NCI-H2171 (cell line): ENCODE measurements around the gene RPS6KA1.
"Not testable (repeated sequence)": the region's sequence is repeated elsewhere in the genome, so short reads cannot be mapped to it uniquely, and the experiment has no call there.

Experiments
- DNase-seq: peaks from one replicate; lab custom pipeline; 2025; lab: John Stamatoyannopoulos, UW

Gene RPS6KA1

DNA sequence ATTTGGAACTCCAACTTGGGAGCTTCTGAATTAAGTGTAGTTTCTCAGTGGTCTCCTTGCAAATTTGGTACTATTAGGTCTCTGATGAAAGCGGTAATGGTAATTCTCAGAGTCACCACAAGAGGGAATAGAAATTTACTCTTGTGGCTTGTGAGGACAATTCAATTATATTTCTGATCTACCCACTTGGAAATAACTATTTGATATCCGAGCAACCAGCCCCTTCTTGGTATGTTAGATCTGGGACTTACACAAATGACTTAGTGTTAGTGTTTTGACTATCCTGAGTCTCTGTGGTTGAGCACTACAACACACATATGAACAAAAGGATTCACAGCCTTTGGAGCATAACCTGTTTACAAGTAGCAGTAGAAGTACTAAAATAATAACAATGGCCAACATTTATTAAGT lies 68.1 kb downstream of the RPS6KA1 start:
- peak; percentile 8 for DNase-seq

DNA sequence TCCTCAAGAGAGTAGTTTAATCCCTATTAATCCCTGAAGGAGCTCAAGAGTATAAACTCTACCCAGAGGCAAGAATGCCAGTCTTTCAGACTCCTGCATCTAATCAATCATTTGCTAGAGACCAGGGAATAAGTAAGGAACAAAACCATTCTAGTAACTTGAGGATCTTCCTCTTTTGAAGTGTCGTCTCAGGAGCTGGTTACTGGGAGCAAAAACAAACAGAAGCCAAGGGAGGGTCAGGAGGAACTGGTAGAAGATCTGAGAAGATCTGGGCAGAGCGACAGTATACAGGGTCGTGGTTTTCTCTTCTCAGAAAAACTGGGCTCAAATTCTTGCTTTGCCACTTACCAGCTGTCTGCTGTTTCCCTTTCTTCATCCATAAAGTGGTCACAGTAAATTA lies 69.3 kb downstream of the RPS6KA1 start:
- no peak for DNase-seq

DNA sequence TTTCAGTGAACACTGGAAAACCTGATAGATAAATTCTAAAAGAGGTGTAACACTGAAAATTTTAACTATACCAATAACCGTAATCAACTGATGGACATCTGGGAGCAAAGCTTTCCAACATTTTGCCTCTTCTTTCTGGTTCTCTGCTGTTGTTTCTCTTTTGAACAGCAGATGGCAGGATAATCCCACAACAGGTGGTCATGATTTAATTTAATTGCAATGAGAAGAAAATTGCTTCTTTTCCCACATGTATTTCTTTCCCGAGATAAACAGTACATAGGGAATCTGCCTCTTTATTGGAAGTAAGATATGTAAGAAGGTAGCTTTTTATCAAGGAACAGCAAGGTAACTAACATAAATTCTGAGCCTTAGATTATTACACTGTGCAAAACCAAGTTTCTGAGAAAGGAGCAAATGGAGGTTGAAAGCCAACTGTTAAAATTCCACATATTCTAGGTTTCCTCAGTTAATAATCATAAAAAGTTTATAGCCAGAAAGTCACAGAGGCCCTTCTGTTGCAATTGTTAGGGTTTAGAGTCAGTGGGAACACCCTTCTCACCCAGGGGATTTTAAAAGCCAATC lies 72.9 kb downstream of the RPS6KA1 start:
- DNase-seq: peak; percentile 37

DNA sequence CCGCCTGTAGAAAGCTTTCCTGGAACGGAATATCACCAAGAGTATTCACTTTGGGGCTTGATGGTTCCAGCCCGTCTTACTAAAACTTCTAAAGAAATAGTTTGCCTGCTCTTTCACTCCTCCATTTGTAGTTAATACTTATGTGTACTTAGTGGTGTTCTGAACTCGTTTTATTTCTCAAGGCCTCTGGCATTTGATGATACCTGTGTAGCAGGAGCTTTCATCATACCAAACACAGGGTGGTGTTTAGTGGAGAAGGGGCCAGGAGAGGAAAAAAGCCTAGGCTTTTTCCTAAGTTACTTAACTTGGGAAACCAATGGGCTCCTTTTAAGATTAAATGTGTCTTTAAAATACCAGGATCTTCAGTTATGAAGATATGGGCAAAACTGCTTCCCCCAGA lies 74.3 kb downstream of the RPS6KA1 start:
- DNase-seq: no peak

DNA sequence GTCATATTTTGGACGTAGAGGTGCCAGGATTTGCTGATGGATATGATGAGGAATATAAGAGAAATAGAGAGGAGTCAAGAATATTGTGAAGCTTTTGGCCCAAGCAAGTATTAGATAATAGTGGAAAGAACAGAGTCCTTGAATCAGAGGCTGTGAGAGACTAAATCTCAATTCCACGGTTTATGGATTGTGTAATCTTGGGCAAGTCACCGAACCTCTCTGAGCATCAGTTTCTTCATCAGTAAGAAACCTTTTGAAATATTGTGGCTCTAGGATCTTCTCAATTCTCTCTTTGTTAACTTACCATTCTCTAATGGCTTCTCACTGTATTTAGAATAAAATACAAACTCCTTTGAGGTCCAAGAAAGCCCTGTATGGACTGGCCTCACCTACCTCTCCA lies 77.6 kb downstream of the RPS6KA1 start:
- DNase-seq: no peak

DNA sequence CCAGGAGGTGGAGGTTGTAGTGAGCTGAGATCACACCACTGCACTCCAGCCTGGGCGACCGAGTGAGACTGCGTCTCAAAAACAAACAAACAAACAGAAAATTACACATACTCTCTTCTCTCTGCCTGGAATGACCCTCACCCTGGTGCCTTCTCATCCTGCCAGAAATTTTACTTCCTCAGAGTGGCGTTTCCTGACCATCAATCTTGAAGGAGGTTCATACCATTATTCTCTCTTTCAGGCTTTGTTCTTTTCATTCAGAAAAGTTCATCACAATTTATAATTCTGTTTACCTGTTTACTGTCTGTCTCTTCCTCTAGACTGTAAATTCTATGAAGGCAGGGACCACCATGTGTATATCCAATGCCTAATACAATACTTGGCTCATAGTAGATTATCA lies 79.3 kb downstream of the RPS6KA1 start:
- no peak for DNase-seq

DNA sequence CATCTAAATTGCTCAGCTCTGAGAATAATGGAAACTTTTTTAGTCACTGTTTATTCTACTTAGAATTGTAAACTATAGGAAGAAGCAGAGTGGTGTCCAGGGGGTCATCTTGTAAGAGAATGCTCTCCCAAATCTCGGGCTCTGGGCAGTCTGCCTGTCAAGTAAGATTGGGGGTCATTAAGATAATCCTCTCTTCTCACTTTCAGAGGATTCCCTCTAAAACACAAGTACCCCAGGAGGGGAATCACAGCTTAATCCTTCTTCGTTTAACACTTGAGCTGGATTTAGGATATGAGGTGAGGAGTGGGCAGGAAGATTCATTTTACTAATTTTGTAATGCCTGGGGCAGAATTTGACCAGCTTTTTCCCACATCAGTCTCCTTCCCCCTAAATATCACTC lies 81.2 kb downstream of the RPS6KA1 start:
- no peak for DNase-seq

DNA sequence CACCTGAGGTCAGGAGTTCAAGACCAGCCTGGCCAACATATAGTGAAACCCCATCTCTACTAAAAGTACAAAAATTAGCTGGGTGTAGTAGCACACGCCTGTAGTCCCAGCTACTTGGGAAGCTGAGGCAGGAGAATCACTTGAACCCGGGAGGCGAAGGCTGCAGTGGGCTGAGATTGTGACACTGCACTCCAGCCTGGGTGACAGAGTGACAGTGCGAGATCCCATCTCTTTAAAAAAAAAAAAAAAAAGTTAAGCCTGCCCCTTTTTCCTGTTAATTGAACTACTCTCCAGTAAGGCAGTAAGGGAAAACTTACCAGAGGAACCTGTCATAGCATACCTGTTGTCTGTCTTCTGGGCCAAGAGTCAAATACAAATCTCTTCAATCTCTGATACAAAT lies 83.1 kb downstream of the RPS6KA1 start:
- DNase-seq: not testable (repeated sequence)

DNA sequence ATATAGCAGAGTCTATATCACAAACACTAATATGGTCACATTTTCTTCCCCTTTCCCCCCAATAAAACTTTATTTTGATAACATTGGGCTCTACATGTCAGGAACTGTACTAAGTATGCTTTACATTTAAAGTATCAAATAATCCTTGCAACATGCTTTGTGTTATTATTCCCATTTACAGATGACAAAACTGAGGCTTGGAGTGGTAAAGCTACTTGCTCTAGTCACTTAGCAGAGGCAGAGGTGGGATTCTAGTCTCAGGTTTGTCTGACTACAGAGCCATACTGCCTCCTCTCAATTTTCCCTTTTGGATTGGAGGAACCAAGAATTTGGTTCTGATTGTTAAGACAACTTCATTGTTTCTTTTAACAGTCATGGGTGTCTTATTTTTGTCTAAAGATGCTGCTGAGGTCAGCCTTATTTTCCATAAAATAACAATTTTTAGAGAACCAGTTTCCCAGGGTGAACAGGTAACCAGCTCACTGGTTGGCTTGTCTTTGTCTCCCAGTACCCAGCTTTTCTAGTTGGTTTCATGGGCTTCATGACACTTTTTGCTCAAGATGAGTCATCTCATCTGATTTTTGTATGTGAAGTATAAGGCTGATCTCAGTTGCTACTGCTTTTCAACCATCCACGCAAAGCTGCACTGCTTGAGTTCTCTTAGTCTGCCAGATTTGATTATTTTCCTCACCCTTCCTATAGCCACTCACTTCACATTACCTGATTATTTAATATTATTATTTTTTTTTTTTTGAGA lies 85.3 kb downstream of the RPS6KA1 start:
- no peak for DNase-seq

DNA sequence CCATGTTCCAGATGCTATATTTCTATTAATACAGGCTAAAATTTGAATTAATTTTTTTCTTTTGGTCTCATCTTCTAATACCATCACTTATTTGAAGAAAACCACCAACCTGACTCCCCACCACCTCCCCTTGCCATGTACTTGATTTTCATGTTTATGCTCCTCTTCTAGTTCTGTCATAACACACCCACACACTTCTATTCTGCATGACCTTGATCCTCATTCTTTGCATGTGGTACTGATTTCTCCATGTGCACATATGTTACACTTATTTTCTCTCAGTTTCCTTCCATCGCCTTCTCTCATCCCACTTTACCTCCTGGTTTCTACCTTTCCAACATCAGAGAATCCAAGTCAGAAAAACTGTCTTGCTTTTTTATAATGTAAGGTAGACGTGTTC lies 87.3 kb downstream of the RPS6KA1 start:
- no peak for DNase-seq

DNA sequence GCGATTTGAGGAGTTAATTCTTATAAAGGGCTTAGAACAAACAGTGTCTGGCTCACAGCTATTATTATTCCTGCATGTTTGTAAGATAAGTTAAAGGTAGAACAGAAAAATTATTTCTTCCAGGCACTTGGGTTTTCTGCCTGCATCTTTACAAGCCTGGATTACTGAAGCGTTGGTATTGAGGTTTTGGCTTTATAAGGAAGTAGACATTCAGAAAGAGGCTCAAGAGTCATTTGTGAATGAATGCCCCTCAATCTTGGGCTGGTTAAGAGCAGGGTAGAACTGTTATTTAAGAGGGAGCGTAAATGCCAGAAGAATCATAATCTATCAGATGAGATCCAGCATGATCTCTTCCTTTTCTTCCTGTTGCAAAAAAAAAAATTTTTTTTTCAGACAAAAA lies 89.0 kb downstream of the RPS6KA1 start:
- DNase-seq: no peak
